Hepatocyte (in vitro differentiated cells): ENCODE data around the gene PCBP3. TPM values are rescaled to one million over a fixed set of nuclear protein-coding genes. Genes with fewer than 3 reads are reported as not detected.
A peak's percentile ranks its signal among the peaks of the same experiment; 100 is the strongest.

Experiments used
- DNase-seq: peaks from one replicate; pipeline ENCODE4 v3.0.0-alpha.2; 2016; ENCODE audit warnings: low spot score
- H2AFZ ChIP-seq: fragments of 200-600 bp; sonication (generic); 2 replicates; pipeline ENCODE4 v1.6.0; 2016; ENCODE audit warnings: antibody characterized with exemption, mild to moderate bottlenecking
- H3K27ac ChIP-seq: fragments of 200-600 bp; sonication (generic); 2 replicates; pipeline ENCODE4 v1.5.1; 2016; ENCODE audit warnings: mild to moderate bottlenecking
- H3K27me3 ChIP-seq: fragments of 200-600 bp; sonication (generic); 2 replicates; pipeline ENCODE4 v1.6.1; 2016
- H3K36me3 ChIP-seq: fragments of 200-600 bp; sonication (generic); replicated peaks from 2 replicates; pipeline ENCODE4 v1.5.1; 2016; ENCODE audit warnings: low read depth; ENCODE audit not compliant: insufficient read depth
- H3K4me1 ChIP-seq: fragments of 200-600 bp; sonication (generic); 2 replicates; pipeline ENCODE4 v1.5.1; 2016; ENCODE audit warnings: mild to moderate bottlenecking, moderate library complexity; ENCODE audit not compliant: insufficient read depth
- H3K4me2 ChIP-seq: fragments of 200-600 bp; sonication (generic); 2 replicates; pipeline ENCODE4 v1.6.0; 2016
- H3K4me3 ChIP-seq: fragments of 200-600 bp; sonication (generic); 2 replicates; pipeline ENCODE4 v1.5.1; 2016; ENCODE audit warnings: mild to moderate bottlenecking
- H3K79me2 ChIP-seq: fragments of 200-600 bp; sonication (generic); 2 replicates; pipeline ENCODE4 v1.6.0; 2017; ENCODE audit warnings: mild to moderate bottlenecking
- H3K9me2 ChIP-seq: fragments of 200-600 bp; sonication (generic); replicated peaks from 2 replicates; pipeline ENCODE4 v1.6.0; 2017; ENCODE audit warnings: mild to moderate bottlenecking; ENCODE audit not compliant: insufficient read depth
- H3K9me3 ChIP-seq: fragments of 200-600 bp; sonication (generic); 2 replicates; pipeline ENCODE4 v1.5.1; 2016; ENCODE audit warnings: low read depth, mild to moderate bottlenecking
- H4K20me1 ChIP-seq: fragments of 200-600 bp; sonication (generic); 2 replicates; pipeline ENCODE4 v1.6.0; 2016; ENCODE audit warnings: mild to moderate bottlenecking; ENCODE audit not compliant: insufficient read depth, poor library complexity, severe bottlenecking
- EZH2 ChIP-seq: fragments of 200-600 bp; sonication (generic); IDR thresholded peaks from 2 replicates; pipeline ENCODE4 v1.6.1; 2016; ENCODE audit warnings: antibody characterized with exemption, mild to moderate bottlenecking, borderline replicate concordance
- EZH2phosphoT487 ChIP-seq: fragments of 200-600 bp; sonication (generic); IDR thresholded peaks from one replicate; pipeline ENCODE4 v1.6.1; 2018; ENCODE audit warnings: antibody characterized with exemption, mild to moderate bottlenecking, low read depth, moderate library complexity; ENCODE audit not compliant: unreplicated experiment, severe bottlenecking
- WGBS: methylation state at CpG from one replicate; pipeline ENCODE4 v1.1.6; 2016; ENCODE audit warnings: low lambda C conversion rate; ENCODE audit errors: missing lambda C conversion rate; 5-methylcytosine and 5-hydroxymethylcytosine counted together
- polyA plus RNA-seq: library from polyadenylated mRNA; unstranded; fragments of >200 nt; fragmentation: Nextera tagmentation; extraction: Ambion mirVana; gene quantifications from 2 replicates; pipeline ENCODE4 v1.2.1, GENCODE V29; 2016
- total RNA-seq: library from RNA; depleted of rRNA; stranded (reverse); fragments of >200 nt; gene quantifications from 2 replicates; pipeline ENCODE4 v1.2.3, GENCODE V29; 2014
- TF ChIP-seq, protein P1 (sequence below): fragments of 200-600 bp; sonication (generic); IDR thresholded peaks from 2 replicates; pipeline ENCODE4 v1.5.1; 2016; ENCODE audit warnings: antibody characterized with exemption, mild to moderate bottlenecking; ENCODE audit not compliant: poor library complexity

Gene PCBP3
- total and polyA plus RNA-seq, 2 experiments from 2014 or later, result 3.1 to 8.8 TPM

DNA sequence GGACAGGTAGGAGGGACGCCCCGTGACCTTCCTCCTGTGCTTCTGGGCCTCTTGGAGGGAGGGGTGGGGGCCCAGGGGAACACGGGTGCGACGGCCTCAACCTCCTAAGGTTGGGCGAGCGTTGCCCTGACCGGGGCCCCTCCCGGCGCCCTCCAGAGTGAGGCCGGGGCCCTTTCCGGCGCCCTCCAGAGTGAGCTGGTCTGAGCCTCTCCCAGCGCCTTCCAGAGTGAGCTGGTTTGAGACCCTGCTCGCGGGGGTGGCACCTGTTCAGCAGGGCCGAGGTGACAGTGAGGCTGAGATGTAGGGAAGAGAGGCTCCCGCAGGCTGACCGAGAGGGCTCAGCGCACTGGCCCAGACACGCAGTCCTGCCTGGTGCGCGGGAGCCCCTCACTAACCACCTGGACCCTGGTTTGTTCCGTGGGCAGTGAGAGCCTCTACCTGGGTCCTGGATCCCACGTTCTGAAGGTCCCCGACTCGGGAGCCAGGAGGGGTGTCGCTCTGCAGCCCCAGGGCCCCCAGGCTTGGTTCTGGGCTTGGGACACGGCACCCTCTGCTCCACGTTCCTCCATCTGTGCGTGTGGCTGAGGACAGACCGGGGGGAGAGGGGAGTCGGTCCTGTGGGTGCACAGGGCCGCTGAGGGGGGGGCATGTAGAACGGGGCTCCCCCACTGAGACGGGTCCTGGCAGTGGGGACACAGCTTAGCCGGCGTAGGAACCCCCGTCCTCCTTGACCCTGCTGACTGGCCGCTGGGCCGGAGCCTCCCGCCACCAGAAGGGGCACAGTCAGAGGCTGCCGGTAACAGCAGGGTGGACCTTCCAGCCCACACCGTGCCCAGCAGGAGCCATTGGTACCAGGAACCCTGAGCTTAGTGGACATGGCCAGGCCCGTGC, 339.5 kb downstream of the PCBP3 start:
- Histone ChIP-seq H3K4me1 (peaks cover 13% of the 10 kb centered on the region), H3K27me3 (no peaks in the 10 kb centered on the region), H3K9me2 (no peaks in the 10 kb centered on the region), H3K79me2 (peaks cover 39% of the 10 kb centered on the region), H3K4me2 (peak overlapping the region; percentile 100), H3K27ac (peak overlapping the region; percentile 83), H2AFZ (no peak overlapping the region), H3K36me3 (no peaks in the 10 kb centered on the region), H3K4me3 (peak overlapping the region; percentile 94), H3K9me3 (no peaks in the 10 kb centered on the region), H4K20me1 (peaks cover 17% of the 10 kb centered on the region)
- no peak for DNase-seq
- TF ChIP-seq, protein P1, sequence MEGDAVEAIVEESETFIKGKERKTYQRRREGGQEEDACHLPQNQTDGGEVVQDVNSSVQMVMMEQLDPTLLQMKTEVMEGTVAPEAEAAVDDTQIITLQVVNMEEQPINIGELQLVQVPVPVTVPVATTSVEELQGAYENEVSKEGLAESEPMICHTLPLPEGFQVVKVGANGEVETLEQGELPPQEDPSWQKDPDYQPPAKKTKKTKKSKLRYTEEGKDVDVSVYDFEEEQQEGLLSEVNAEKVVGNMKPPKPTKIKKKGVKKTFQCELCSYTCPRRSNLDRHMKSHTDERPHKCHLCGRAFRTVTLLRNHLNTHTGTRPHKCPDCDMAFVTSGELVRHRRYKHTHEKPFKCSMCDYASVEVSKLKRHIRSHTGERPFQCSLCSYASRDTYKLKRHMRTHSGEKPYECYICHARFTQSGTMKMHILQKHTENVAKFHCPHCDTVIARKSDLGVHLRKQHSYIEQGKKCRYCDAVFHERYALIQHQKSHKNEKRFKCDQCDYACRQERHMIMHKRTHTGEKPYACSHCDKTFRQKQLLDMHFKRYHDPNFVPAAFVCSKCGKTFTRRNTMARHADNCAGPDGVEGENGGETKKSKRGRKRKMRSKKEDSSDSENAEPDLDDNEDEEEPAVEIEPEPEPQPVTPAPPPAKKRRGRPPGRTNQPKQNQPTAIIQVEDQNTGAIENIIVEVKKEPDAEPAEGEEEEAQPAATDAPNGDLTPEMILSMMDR, result no peak
- TF ChIP-seq EZH2phosphoT487 (no peak), EZH2 (no peak)
- 35% methylated on average over 43 of the region's 45 CpGs for WGBS

DNA sequence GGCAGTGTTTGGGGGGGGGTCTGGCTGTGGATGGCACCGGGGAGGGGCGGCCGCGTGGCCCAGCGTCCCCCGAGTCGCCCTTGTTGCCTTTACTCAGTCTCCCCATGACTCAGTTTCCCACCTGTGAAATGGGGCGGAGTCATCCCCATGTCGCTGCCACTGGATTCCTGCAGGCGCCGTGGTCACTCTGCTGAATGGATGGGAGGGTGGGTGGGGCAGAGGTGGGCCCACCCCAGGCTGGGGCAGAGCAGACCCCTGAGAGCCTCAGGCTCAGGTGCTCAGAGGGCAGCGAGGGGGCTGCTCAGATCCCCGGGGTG, 340.1 kb downstream of the PCBP3 start:
- no peak for DNase-seq
- Histone ChIP-seq H3K4me3 (peak overlapping the region; percentile 94), H3K27me3 (no peaks in the 10 kb centered on the region), H4K20me1 (peaks cover 17% of the 10 kb centered on the region), H3K9me3 (no peaks in the 10 kb centered on the region), H2AFZ (no peak overlapping the region), H3K27ac (no peak overlapping the region), H3K9me2 (no peaks in the 10 kb centered on the region), H3K79me2 (peaks cover 39% of the 10 kb centered on the region), H3K4me1 (peaks cover 11% of the 10 kb centered on the region), H3K36me3 (no peaks in the 10 kb centered on the region), H3K4me2 (peak overlapping the region; percentile 100)
- 80% methylated on average over 1 of the region's 13 CpGs for WGBS
- TF ChIP-seq EZH2, result no peak

DNA sequence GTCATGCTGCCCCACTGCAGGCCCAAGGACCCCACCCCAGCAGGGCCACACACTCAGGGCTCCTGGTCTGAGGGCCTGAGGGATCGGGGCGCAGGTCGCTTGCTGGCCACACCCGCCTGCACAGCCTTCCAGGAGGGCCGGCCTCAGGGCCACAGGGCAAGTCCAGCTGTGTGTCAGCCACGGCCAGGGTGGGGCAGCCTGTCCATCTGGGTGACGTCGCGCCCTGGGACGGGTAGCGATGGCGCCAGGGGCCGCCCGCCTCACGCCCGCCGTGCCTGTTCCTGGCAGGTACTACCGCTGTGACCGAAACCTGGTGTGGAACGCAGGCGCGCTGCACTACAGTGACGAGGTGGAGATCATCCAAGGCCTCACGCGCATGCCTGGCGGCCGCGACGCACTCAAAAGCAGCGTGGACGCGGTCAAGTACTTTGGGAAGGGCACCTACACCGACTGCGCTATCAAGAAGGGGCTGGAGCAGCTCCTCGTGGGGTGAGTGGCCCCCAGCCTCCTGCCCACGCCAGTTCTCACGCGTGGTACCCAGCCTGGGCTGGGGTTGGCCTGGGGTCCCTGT, 340.5 kb downstream of the PCBP3 start:
- H3K4me1 ChIP-seq, result peaks cover 6% of the 10 kb centered on the region
- no peaks in the 10 kb centered on the region for H3K36me3 ChIP-seq
- H4K20me1 ChIP-seq, result peaks cover 17% of the 10 kb centered on the region
- H3K4me3 ChIP-seq, result no peak overlapping the region
- H3K27me3 ChIP-seq, result no peaks in the 10 kb centered on the region
- peak overlapping the region; percentile 100 for H3K4me2 ChIP-seq
- H3K27ac ChIP-seq, result no peak overlapping the region
- no peak overlapping the region for H2AFZ ChIP-seq
- no peaks in the 10 kb centered on the region for H3K9me2 ChIP-seq
- TF ChIP-seq EZH2phosphoT487, result no peak
- TF ChIP-seq, protein P1, result no peak
- 98% methylated on average over 35 of the region's 38 CpGs for WGBS
- peaks cover 39% of the 10 kb centered on the region for H3K79me2 ChIP-seq
- no peaks in the 10 kb centered on the region for H3K9me3 ChIP-seq
- DNase-seq, result no peak

DNA sequence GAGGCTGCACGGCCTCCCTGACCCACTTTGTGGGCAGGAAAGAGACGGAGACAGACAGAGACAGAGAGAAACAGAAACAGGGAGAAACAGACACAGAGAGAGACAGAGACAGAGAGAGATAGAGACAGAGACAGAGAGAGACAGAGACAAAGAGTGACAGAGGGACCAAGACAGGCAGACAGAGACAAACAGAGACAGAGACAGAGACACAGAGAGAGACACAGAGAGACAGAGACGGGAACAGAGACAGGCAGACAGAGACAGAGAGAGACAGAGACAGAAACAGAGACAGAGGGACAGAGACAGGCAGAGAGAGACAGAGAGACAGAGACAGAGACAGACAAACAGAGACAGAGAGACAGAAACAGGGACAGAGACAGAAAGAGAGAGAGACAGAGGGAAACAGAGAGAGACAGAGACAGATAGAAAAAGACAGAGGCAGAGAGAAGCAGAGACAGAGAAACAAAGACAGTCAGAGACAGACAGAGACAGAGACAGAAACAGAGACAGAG, 341.1 kb downstream of the PCBP3 start:
- Histone ChIP-seq H3K9me2 (no peaks in the 10 kb centered on the region), H3K36me3 (no peaks in the 10 kb centered on the region), H3K27me3 (no peaks in the 10 kb centered on the region), H4K20me1 (peaks cover 17% of the 10 kb centered on the region), H3K9me3 (no peaks in the 10 kb centered on the region), H3K27ac (no peak overlapping the region), H3K79me2 (peaks cover 39% of the 10 kb centered on the region), H3K4me2 (no peak overlapping the region), H2AFZ (no peak overlapping the region), H3K4me1 (peaks cover 6% of the 10 kb centered on the region), H3K4me3 (no peak overlapping the region)
- no peak for DNase-seq
- WGBS, result 96% methylated on average over 3 of the region's 3 CpGs
- no peak for TF ChIP-seq EZH2
- TF ChIP-seq, protein P1, result no peak
- no peak for TF ChIP-seq EZH2phosphoT487
